ENCODE results near the gene TFDP1.

GRCh38 chr13:113598481-113598880 lies 13.9 kb downstream of the TFDP1 start:
- no peak for TF ChIP-seq CTCF (IDR thresholded peaks at IDR 0.05)
- TF ChIP-seq POLR2A (IDR thresholded peaks at IDR 0.05), result no peak
- TF ChIP-seq EP300 (IDR thresholded peaks at IDR 0.05), result no peak
- TF ChIP-seq POLR2AphosphoS5 (IDR thresholded peaks at IDR 0.05), result no peak

Data from gastroesophageal sphincter (tissue), 3 donors.